PFSK-1 (cell line): ENCODE results near the gene EFCAB6.

Experiments used
- FOXP2 ChIP-seq: optimal IDR thresholded peaks from 2 replicates; pipeline ENCODE3; 2011; ENCODE audit warnings: borderline replicate concordance, control low read depth, inconsistent platforms; ENCODE audit not compliant: insufficient read depth; ENCODE audit errors: extremely low read length, extremely low read depth
- POLR2AphosphoS5 ChIP-seq: IDR thresholded peaks from 2 replicates; pipeline ENCODE4 v1.6.1; 2012; ENCODE audit warnings: low read depth, mild to moderate bottlenecking, control low read depth, low read length, moderate library complexity
- REST ChIP-seq, 2 experiments: IDR thresholded peaks; 2 replicates each; pipeline versions ENCODE4 v1.6.1 to v1.8.0; 2011 to 2012; ENCODE audit warnings: low read depth in 2 of 2, low read length in 2 of 2, control low read depth in 1 of 2, inconsistent platforms in 1 of 2, mild to moderate bottlenecking in 1 of 2, moderate library complexity in 1 of 2; ENCODE audit not compliant: insufficient read depth in 1 of 2
- SIN3A ChIP-seq: IDR thresholded peaks from 2 replicates; pipeline ENCODE4 v1.6.1; 2012; ENCODE audit warnings: mild to moderate bottlenecking, low read length, moderate library complexity, borderline replicate concordance; ENCODE audit not compliant: insufficient read depth
- TAF1 ChIP-seq: IDR thresholded peaks from 2 replicates; pipeline ENCODE4 v1.6.1; 2012; ENCODE audit warnings: low read length, control low read depth, borderline replicate concordance; ENCODE audit not compliant: insufficient read depth

EFCAB6 gene

GRCh38 chr22:43569111-43569510, 243.0 kb downstream of the EFCAB6 start:
- TF ChIP-seq FOXP2 (no peak), SIN3A (no peak), TAF1 (no peak)

GRCh38 chr22:43567691-43568324, 244.3 kb downstream of the EFCAB6 start:
- TF ChIP-seq REST (IDR thresholded peaks at IDR 0.05; ENCODE audit: insufficient read depth in 1 of 2, low read depth in 2 of 2, low read length in 2 of 2) (no peak), FOXP2 (no peak), POLR2AphosphoS5 (no peak), TAF1 (no peak), SIN3A (no peak)

GRCh38 chr22:43566561-43567332, 245.4 kb downstream of the EFCAB6 start:
- TF ChIP-seq POLR2AphosphoS5 (no peak), REST (IDR thresholded peaks at IDR 0.05; ENCODE audit: insufficient read depth in 1 of 2, low read depth in 2 of 2, low read length in 2 of 2) (no peak), SIN3A (no peak), FOXP2 (no peak), TAF1 (no peak)

- TF ChIP-seq FOXP2 (no peak), POLR2AphosphoS5 (no peak), SIN3A (no peak), REST (IDR thresholded peaks at IDR 0.05; ENCODE audit: insufficient read depth in 1 of 2, low read depth in 2 of 2, low read length in 2 of 2) (no peak), TAF1 (no peak)
Measured at GRCh38 chr22:43566021-43566420, 246.1 kb downstream of the EFCAB6 start.

GRCh38 chr22:43564859-43565258, 247.2 kb downstream of the EFCAB6 start:
- TF ChIP-seq FOXP2 (no peak), SIN3A (no peak), REST (IDR thresholded peaks at IDR 0.05; ENCODE audit: insufficient read depth in 1 of 2, low read depth in 2 of 2, low read length in 2 of 2) (no peak), POLR2AphosphoS5 (no peak), TAF1 (no peak)
